Mesenchymal stem cell (in vitro differentiated cells and primary cell): ENCODE results near the gene HSPBP1.

Source experiments
- DNase-seq: peaks from one replicate; pipeline ENCODE4 v3.0.0-alpha.2; 2013
- H2AFZ ChIP-seq: one replicate; pipeline ENCODE4 v1.6.1; 2013; ENCODE audit warnings: low read depth, mild to moderate bottlenecking, control low read depth, inconsistent platforms, low read length, moderate library complexity
- H2AK5ac ChIP-seq: 2 replicates; pipeline ENCODE4 v1.6.1; 2013; ENCODE audit warnings: low read length, moderate library complexity, mild to moderate bottlenecking, inconsistent platforms; ENCODE audit not compliant: severe bottlenecking
- H2BK120ac ChIP-seq: one replicate; pipeline ENCODE4 v1.6.1; 2013; ENCODE audit warnings: low read depth, mild to moderate bottlenecking, inconsistent platforms, low read length, moderate library complexity
- H2BK12ac ChIP-seq, 2 experiments: one replicate each; pipeline ENCODE4 v1.6.1; 2013; ENCODE audit warnings: inconsistent platforms in 2 of 2, low read length in 2 of 2, mild to moderate bottlenecking in 2 of 2, moderate library complexity in 2 of 2, control low read depth in 1 of 2
- H2BK15ac ChIP-seq: one replicate; pipeline ENCODE4 v1.6.1; 2013; ENCODE audit warnings: mild to moderate bottlenecking, low read depth, inconsistent platforms; ENCODE audit not compliant: poor library complexity, severe bottlenecking
- H2BK5ac ChIP-seq: 2 replicates; pipeline ENCODE4 v1.6.1; 2013; ENCODE audit warnings: low read depth, mild to moderate bottlenecking, low read length, control low read depth, inconsistent platforms; ENCODE audit not compliant: poor library complexity, severe bottlenecking
- H3K14ac ChIP-seq, 2 experiments: one replicate each; pipeline ENCODE4 v1.6.1; 2013; ENCODE audit warnings: inconsistent platforms in 2 of 2, low read length in 2 of 2, control low read depth in 1 of 2, mild to moderate bottlenecking in 1 of 2, moderate library complexity in 1 of 2
- H3K18ac ChIP-seq, 2 experiments: one replicate each; pipeline ENCODE4 v1.6.1; 2013; ENCODE audit warnings: inconsistent platforms in 2 of 2, low read length in 2 of 2, control low read depth in 1 of 2, low read depth in 1 of 2, mild to moderate bottlenecking in 1 of 2
- H3K23ac ChIP-seq, 2 experiments: one replicate each; pipeline ENCODE4 v1.6.1; 2013; ENCODE audit warnings: inconsistent platforms in 2 of 2, low read length in 2 of 2, mild to moderate bottlenecking in 2 of 2, moderate library complexity in 2 of 2, control low read depth in 1 of 2
- H3K27ac ChIP-seq: 2 replicates; pipeline ENCODE4 v1.5.1; 2013; ENCODE audit warnings: mild to moderate bottlenecking, moderate library complexity, low read length, control low read depth, inconsistent platforms; ENCODE audit not compliant: poor library complexity, severe bottlenecking
- H3K27me3 ChIP-seq, 2 experiments: 2 replicates each; pipeline versions ENCODE4 v1.6.1 to v1.7.0; 2013; ENCODE audit warnings: low read length in 2 of 2, mild to moderate bottlenecking in 2 of 2, moderate library complexity in 2 of 2, control low read depth in 1 of 2, inconsistent platforms in 1 of 2; ENCODE audit not compliant: control insufficient read depth in 1 of 2, insufficient read depth in 1 of 2
- H3K36me3 ChIP-seq, 2 experiments: 2 replicates each; pipeline versions ENCODE4 v1.6.1 to v1.7.0; 2013; ENCODE audit warnings: low read length in 2 of 2, control low read depth in 1 of 2, inconsistent platforms in 1 of 2, low read depth in 1 of 2, mild to moderate bottlenecking in 1 of 2; ENCODE audit not compliant: insufficient read depth in 2 of 2, control insufficient read depth in 1 of 2
- H3K4ac ChIP-seq, 2 experiments: one replicate each; pipeline ENCODE4 v1.6.1; 2013; ENCODE audit warnings: inconsistent platforms in 2 of 2, low read length in 2 of 2, mild to moderate bottlenecking in 2 of 2, moderate library complexity in 2 of 2, control low read depth in 1 of 2, low read depth in 1 of 2
- H3K4me1 ChIP-seq: 2 replicates; pipeline ENCODE4 v1.6.1; 2013; ENCODE audit warnings: low read depth, low read length, control low read depth; ENCODE audit not compliant: control insufficient read depth, insufficient read depth
- H3K4me2 ChIP-seq: 2 replicates; pipeline ENCODE4 v1.6.1; 2013; ENCODE audit warnings: low read length, mild to moderate bottlenecking, inconsistent platforms; ENCODE audit not compliant: poor library complexity, severe bottlenecking
- H3K4me3 ChIP-seq, 2 experiments: 2 replicates each; pipeline versions ENCODE4 v1.5.1 to v1.7.0; 2013; ENCODE audit warnings: low read length in 2 of 2, mild to moderate bottlenecking in 2 of 2, control low read depth in 1 of 2, low read depth in 1 of 2; ENCODE audit not compliant: insufficient read depth in 1 of 2
- H3K79me1 ChIP-seq: replicated peaks from 2 replicates; pipeline ENCODE4 v1.6.1; 2013; ENCODE audit warnings: mild to moderate bottlenecking, control low read depth, low read length, inconsistent platforms; ENCODE audit not compliant: poor library complexity, severe bottlenecking
- H3K9ac ChIP-seq: 2 replicates; pipeline ENCODE4 v1.7.0; 2013; ENCODE audit warnings: mild to moderate bottlenecking, low read length, moderate library complexity
- H3K9me3 ChIP-seq: 2 replicates; pipeline ENCODE4 v1.7.0; 2013; ENCODE audit warnings: mild to moderate bottlenecking, low read length; ENCODE audit not compliant: control insufficient read depth
- H4K8ac ChIP-seq: one replicate; pipeline ENCODE4 v1.6.1; 2013; ENCODE audit warnings: inconsistent platforms, mild to moderate bottlenecking, low read length, moderate library complexity
- H4K91ac ChIP-seq: one replicate; pipeline ENCODE4 v1.6.1; 2013; ENCODE audit warnings: mild to moderate bottlenecking, low read length, inconsistent platforms
- WGBS: methylation state at CpG from one replicate; pipeline ENCODE4 v1.1.7; 2013; ENCODE audit warnings: mixed read lengths; 5-methylcytosine and 5-hydroxymethylcytosine counted together

The HSPBP1 gene

DNA sequence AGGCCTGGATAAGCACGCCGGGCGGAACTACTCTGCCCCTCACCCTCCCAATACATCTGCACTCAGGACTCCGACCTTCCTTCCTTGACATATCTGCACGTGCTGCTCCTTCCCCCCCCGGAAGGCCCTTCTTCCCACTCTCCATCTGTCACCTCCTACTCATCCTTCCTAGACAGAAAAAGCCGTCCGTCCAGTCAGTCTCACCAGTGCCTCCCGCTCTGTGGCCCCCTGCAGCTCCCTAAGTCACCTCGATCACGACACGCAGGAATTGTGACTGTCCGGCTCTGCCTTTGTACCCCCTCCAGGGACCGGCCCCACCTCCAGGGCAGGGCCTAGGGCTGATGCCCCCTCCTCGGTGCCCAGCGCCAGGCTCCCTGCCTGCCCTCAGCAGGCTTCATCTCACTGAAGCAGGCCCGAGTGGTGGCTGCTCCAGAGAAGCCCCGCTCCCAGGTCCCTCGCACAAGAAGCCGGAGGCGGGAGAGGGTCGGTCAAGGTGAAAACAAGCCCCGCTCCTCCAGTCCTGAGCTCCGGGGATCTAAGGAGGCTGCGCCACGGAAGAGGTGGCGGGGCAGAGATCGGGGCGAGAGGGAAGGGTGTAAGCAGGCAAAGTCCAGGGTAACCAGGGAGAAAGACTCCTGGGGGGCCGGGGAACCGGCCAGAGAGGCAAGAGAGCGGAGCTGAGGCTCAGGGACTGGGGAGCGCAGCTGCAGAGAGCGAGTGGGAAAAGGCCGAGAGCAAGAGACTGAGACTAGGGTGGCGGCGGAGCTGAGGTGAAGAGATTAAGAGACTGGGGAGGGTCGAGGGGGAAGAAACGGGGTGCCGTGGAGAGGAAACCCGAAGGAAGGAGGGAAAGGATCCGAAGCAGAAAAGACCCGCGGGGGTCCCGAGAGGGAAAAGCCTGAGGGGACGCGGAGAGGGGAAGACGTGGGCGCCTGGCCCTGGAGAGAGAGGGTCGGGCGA, 22.2 kb downstream of the HSPBP1 start:
- peaks cover 42% of the 10 kb centered on the region for H3K4me1 ChIP-seq
- H3K36me3 ChIP-seq, result peaks cover 4 to 28% of the 10 kb centered on the region in 2 experiments
- peak overlapping the region; percentile 40 for H3K27ac ChIP-seq
- H3K14ac ChIP-seq, result no peak overlapping the region
- no peak overlapping the region for H2AK5ac ChIP-seq
- H2BK5ac ChIP-seq, result no peak overlapping the region
- DNase-seq, result peak; percentile 26
- WGBS, result 8% methylated on average over 48 of the region's 51 CpGs
- H3K79me1 ChIP-seq, result no peaks in the 10 kb centered on the region
- H3K9me3 ChIP-seq, result no peaks in the 10 kb centered on the region
- no peak overlapping the region for H2BK120ac ChIP-seq
- H3K18ac ChIP-seq, result peak overlapping the region; percentile 33 to 93
- H2AFZ ChIP-seq, result no peak overlapping the region
- H3K4me2 ChIP-seq, result peak overlapping the region; percentile 71
- H3K27me3 ChIP-seq, result no peaks in the 10 kb centered on the region
- H3K4ac ChIP-seq, result peak overlapping the region in 1 of 2 experiments; percentile 49
- H2BK15ac ChIP-seq, result no peak overlapping the region
- no peak overlapping the region for H4K91ac ChIP-seq
- H3K4me3 ChIP-seq, result peak overlapping the region; percentile 91 to 95
- H3K23ac ChIP-seq, result peak overlapping the region in 1 of 2 experiments; percentile 66
- peak overlapping the region; percentile 97 for H3K9ac ChIP-seq
- no peak overlapping the region for H4K8ac ChIP-seq
- H2BK12ac ChIP-seq, result no peak overlapping the region

DNA sequence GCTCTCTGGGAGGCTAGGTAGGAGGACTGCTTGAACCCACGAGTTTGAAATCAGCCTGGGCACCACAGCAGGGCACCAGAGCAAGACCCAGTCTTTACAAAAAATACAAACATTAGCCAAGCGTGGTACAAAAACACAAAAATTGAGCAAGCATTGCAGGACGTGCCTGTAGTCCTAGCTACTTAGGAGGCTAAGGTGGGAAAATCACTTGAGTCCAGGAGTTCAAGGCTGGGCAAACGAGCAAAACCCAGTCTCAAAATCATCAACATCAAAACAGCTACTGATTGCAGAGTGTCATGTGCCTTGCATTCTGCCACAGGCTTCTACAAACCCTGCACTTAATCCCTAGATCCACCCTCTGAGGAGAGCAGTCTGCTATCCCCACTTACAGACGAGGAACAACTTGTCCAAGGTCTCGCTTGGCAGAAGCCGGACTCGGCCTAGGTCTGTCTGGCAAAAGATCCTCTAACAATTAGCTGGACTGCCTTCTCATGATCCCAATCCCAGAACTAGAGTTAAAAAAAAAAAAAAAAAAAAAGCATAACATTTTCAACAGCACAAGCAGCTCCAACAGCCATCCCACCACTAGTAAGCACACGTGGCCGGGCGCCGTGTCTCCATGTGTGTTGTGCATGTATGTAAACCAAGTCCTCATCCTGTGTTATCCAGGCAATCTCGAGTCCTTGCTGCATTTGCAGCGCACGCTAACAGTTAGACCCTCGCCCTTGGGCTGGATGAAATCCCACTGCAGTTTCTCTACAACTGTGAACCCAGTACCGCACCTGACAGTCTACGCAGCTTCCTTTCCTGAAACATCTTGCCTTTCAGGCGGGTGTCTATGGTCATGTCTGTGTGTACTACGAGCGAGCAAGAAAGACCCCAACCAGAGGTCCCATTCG, 23.1 kb downstream of the HSPBP1 start:
- no peak overlapping the region for H4K91ac ChIP-seq
- H3K4ac ChIP-seq, result no peak overlapping the region
- 85% methylated on average over 22 of the region's 22 CpGs for WGBS
- no peak overlapping the region for H4K8ac ChIP-seq
- H3K9me3 ChIP-seq, result no peaks in the 10 kb centered on the region
- H3K79me1 ChIP-seq, result no peaks in the 10 kb centered on the region
- peak overlapping the region; percentile 71 for H3K4me2 ChIP-seq
- DNase-seq, result peak; percentile 6
- H3K18ac ChIP-seq, result no peak overlapping the region
- no peak overlapping the region for H2BK15ac ChIP-seq
- no peak overlapping the region for H2BK12ac ChIP-seq
- peaks cover under 1 to 22% of the 10 kb centered on the region in 2 experiments for H3K36me3 ChIP-seq
- no peak overlapping the region for H2BK120ac ChIP-seq
- no peak overlapping the region for H3K27ac ChIP-seq
- H2AK5ac ChIP-seq, result no peak overlapping the region
- H3K4me1 ChIP-seq, result peaks cover 43% of the 10 kb centered on the region
- no peaks in the 10 kb centered on the region for H3K27me3 ChIP-seq
- H3K4me3 ChIP-seq, result peak overlapping the region; percentile 91 to 95
- H3K9ac ChIP-seq, result peak overlapping the region; percentile 97
- no peak overlapping the region for H2BK5ac ChIP-seq
- peak overlapping the region in 1 of 2 experiments; percentile 5 for H3K23ac ChIP-seq
- no peak overlapping the region for H2AFZ ChIP-seq
- H3K14ac ChIP-seq, result no peak overlapping the region

- Histone ChIP-seq H2BK120ac (no peak overlapping the region), H3K9me3 (no peaks in the 10 kb centered on the region), H3K36me3 (peaks cover 0 to 22% of the 10 kb centered on the region in 2 experiments), H3K4me1 (peaks cover 53% of the 10 kb centered on the region), H3K4ac (no peak overlapping the region), H4K91ac (no peak overlapping the region), H3K9ac (peak overlapping the region; percentile 97), H3K4me3 (peak overlapping the region in 1 of 2 experiments; percentile 91), H3K4me2 (peak overlapping the region; percentile 24), H3K27ac (no peak overlapping the region), H2AK5ac (no peak overlapping the region), H2BK5ac (no peak overlapping the region), H2BK15ac (no peak overlapping the region), H3K18ac (no peak overlapping the region), H4K8ac (no peak overlapping the region), H2BK12ac (no peak overlapping the region), H2AFZ (no peak overlapping the region), H3K79me1 (no peaks in the 10 kb centered on the region), H3K23ac (peak overlapping the region in 1 of 2 experiments; percentile 46), H3K27me3 (no peaks in the 10 kb centered on the region), H3K14ac (no peak overlapping the region)
- peak; percentile 48 for DNase-seq
- 83% methylated on average over 17 of the region's 17 CpGs for WGBS
These were observed 24.1 kb downstream of the HSPBP1 start for GRCh38 chr19:55255618-55256423.
